BLaER1 (cell line): ENCODE results near the gene ZNRF1.

ENCODE experiments used
- H3K27ac ChIP-seq: shearing (Covaris generic); formaldehyde crosslinking; 2 replicates; pipeline ENCODE4 v1.8.1; 2022
- H3K27me3 ChIP-seq: shearing (Covaris generic); formaldehyde crosslinking; 2 replicates; pipeline ENCODE4 v1.8.1; 2022
- H3K36me3 ChIP-seq: shearing (Covaris generic); formaldehyde crosslinking; 2 replicates; pipeline ENCODE4 v1.8.1; 2022
- H3K4me1 ChIP-seq: shearing (Covaris generic); formaldehyde crosslinking; 2 replicates; pipeline ENCODE4 v1.8.1; 2022
- H3K4me2 ChIP-seq: shearing (Covaris generic); formaldehyde crosslinking; 2 replicates; pipeline ENCODE4 v1.8.1; 2022
- H3K4me3 ChIP-seq: shearing (Covaris generic); formaldehyde crosslinking; 2 replicates; pipeline ENCODE4 v1.8.1; 2022
- H3K9ac ChIP-seq: shearing (Covaris generic); formaldehyde crosslinking; 2 replicates; pipeline ENCODE4 v1.8.1; 2022
- H3K9me3 ChIP-seq: shearing (Covaris generic); formaldehyde crosslinking; 2 replicates; pipeline ENCODE4 v1.8.1; 2022
- H4K20me1 ChIP-seq: shearing (Covaris generic); formaldehyde crosslinking; 2 replicates; pipeline ENCODE4 v1.8.1; 2022
- Cebpa-rat ChIP-seq: shearing (Covaris generic); IDR thresholded peaks from 2 replicates; pipeline ENCODE4 v1.8.1; 2022

ZNRF1 gene

GRCh38 chr16:75035410-75035968, 36.7 kb downstream of the ZNRF1 start:
- Histone ChIP-seq H3K36me3 (peaks cover 89% of the 10 kb centered on the region), H3K4me2 (no peak overlapping the region), H3K4me1 (peaks cover 7% of the 10 kb centered on the region; the same call in 1 of the 2 replicates), H4K20me1 (peaks cover 100% of the 10 kb centered on the region), H3K4me3 (no peak overlapping the region), H3K27me3 (no peaks in the 10 kb centered on the region), H3K27ac (no peak overlapping the region), H3K9me3 (peaks cover 87% of the 10 kb centered on the region), H3K9ac (no peak overlapping the region)
- no peak for TF ChIP-seq Cebpa-rat

DNA sequence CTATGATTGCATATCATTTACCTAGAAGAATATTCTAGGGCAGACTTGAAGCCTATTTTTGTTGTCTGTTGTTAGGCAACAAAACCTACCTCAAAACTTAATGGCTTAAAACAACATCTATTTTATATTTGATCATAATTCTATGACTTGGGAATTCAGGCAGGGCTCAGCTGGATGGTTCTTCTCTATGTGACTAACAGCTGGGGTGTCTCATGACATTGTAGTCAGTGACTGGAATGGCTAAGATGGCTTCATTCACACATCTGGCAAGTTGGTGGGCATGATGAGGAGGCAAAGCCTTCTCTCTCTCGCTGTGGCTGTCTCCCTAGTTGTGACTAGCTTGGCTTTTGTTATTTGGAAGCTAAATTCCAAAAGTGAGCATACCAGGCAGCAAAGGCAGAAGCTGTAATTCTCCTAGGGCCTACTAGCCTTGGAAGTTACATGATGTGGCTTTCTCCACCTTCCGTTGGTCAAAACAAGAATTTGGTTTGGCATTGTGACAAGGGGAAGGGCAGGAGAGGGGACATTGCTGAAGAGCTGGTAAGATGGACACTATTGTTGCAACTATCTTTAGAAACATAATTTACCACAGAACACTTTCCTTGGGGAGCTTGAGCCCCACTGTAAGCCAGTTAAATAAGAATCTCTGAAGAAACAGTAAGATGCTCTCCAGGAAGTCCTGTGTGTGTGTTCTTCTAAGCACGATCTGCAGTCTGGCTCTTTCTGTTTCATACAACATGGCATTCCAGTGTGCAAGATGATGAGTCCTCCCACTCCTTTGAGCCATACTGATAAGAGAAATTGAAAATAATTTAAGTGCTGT, 39.4 kb downstream of the ZNRF1 start:
- Histone ChIP-seq H3K9ac (no peak overlapping the region), H3K4me1 (peaks cover 28% of the 10 kb centered on the region), H3K9me3 (peaks cover 71% of the 10 kb centered on the region), H3K27me3 (no peaks in the 10 kb centered on the region), H3K4me3 (no peak overlapping the region), H4K20me1 (peaks cover 100% of the 10 kb centered on the region), H3K36me3 (peaks cover 77% of the 10 kb centered on the region), H3K27ac (no peak overlapping the region), H3K4me2 (0 out of 2 replicates have a peak overlapping the region, but pooled peaks have one; percentile 6)
- no peak for TF ChIP-seq Cebpa-rat

GRCh38 chr16:75039941-75040340, 41.1 kb downstream of the ZNRF1 start:
- peaks cover 54% of the 10 kb centered on the region for H3K9me3 ChIP-seq
- H3K27ac ChIP-seq, result no peak overlapping the region
- peaks cover 45% of the 10 kb centered on the region for H3K4me1 ChIP-seq
- peaks cover 100% of the 10 kb centered on the region for H4K20me1 ChIP-seq
- H3K4me3 ChIP-seq, result no peak overlapping the region
- peaks cover 60% of the 10 kb centered on the region for H3K36me3 ChIP-seq
- no peak for TF ChIP-seq Cebpa-rat
- H3K27me3 ChIP-seq, result no peaks in the 10 kb centered on the region
- H3K4me2 ChIP-seq, result no peak overlapping the region
- no peak overlapping the region for H3K9ac ChIP-seq

DNA sequence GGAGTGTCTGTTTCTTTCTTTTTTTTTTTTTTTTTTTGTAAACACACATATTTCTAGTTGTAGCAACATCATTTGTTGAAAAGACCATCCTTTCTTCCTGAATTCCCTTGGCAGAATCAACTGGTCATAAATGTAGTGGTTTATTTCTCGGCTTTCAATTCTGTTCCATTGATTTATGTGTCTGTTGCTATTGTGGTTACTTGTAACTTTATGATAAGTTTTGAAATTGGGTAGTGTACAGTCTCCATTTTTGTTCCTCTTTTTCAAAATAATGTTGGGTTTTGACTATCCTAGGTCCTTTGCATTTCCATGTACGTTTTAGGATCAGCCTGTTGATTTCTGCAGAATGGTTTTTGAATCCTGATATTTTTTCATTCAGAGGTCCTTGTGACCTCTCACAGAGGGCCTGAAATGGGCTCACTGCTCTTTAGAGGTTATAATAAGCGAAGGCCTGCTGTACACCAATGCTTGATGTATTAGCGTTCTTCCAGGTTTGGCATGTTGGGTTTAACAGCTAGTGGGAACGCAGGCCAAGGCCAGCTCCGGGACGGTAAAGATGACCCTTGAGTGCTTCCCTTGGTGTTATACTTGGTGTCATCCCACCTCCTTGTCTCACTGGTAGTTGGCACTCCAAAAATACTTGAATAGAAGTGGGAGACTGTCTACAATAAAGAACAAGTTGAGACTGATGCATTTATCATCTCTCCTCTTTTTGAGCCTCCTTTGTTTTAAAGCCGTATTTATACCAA, 43.8 kb downstream of the ZNRF1 start:
- Histone ChIP-seq H3K4me1 (peaks cover 56% of the 10 kb centered on the region), H3K9ac (peak overlapping the region; percentile 46; the same call in 1 of the 2 replicates), H3K27ac (peak overlapping the region; percentile 19), H4K20me1 (peaks cover 100% of the 10 kb centered on the region), H3K9me3 (peaks cover 52% of the 10 kb centered on the region), H3K4me2 (peak overlapping the region; percentile 73), H3K4me3 (no peak overlapping the region), H3K27me3 (no peaks in the 10 kb centered on the region), H3K36me3 (peaks cover 54% of the 10 kb centered on the region)
- no peak for TF ChIP-seq Cebpa-rat

DNA sequence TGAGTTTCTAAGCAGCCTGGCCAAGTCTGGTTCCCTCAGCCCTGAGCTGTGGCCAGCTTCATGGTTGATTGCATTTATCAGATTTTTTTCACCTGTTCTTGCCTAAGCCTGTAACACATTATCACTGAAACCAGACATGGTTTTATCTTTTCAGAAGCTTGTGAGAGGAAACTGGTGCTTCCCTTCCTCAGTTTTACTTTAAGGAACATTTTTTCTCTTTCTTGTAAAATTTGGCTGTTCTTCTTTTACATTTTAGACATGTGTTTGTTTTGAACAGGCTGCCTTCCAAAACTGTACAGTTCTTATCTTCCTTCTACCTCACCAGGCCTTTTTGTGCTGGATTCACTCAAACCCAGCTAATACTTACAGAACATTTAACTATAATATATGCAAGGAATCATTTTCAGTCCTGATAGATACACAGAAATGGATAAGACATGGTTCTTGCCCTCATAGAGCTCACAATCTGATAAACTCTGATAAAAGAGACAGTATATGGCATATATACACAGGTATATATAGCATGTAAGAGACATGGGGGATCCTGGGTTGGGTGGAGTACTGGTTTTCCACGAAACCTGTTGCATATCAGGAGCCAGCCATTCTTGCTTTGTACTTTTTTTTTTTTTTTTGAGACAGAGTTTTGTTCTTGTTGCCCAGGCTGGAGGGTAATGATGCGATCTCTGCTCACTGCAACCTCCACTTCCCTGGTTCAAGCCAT, 44.5 kb downstream of the ZNRF1 start:
- Histone ChIP-seq H3K4me2 (peak overlapping the region; percentile 73), H3K4me3 (no peak overlapping the region), H3K27me3 (no peaks in the 10 kb centered on the region), H3K9me3 (peaks cover 52% of the 10 kb centered on the region), H3K36me3 (peaks cover 54% of the 10 kb centered on the region), H3K9ac (0 out of 2 replicates have a peak overlapping the region, but pooled peaks have one; percentile 46), H4K20me1 (peaks cover 100% of the 10 kb centered on the region), H3K4me1 (peaks cover 53% of the 10 kb centered on the region), H3K27ac (peak overlapping the region; percentile 19)
- no peak for TF ChIP-seq Cebpa-rat

DNA sequence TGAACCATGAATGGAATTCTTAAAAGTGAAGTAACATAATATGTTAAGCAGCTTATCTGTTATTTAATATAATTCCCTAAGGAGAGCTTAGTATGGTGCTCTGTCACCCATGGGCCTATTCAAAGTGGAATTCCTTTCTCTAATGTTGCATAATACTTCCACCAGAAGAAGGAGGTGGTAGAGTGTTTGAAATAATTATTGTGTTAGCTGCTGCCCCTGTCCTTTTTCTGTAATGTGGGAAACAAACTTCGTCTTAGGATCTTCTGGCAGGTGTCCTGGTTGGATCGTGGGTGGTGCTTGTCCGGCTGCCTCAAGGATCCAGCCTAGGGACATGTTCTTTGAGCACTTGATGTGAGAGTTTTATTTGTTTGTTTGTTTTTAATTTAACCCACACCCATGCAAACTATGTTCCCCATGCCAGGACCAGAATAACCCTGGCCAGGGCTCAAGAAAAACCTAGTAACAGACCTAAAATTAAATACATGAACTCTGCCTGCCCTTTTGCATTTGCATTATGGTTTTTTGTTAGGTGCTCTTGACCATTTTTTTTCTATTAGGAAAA, 46.1 kb downstream of the ZNRF1 start:
- H3K4me3 ChIP-seq, result no peak overlapping the region
- peaks cover 100% of the 10 kb centered on the region for H4K20me1 ChIP-seq
- peak overlapping the region; percentile 73 for H3K4me2 ChIP-seq
- H3K4me1 ChIP-seq, result peaks cover 49% of the 10 kb centered on the region
- peaks cover 56% of the 10 kb centered on the region for H3K36me3 ChIP-seq
- no peak overlapping the region for H3K27ac ChIP-seq
- H3K9ac ChIP-seq, result no peak overlapping the region
- no peaks in the 10 kb centered on the region for H3K27me3 ChIP-seq
- TF ChIP-seq Cebpa-rat, result no peak
- H3K9me3 ChIP-seq, result peaks cover 55% of the 10 kb centered on the region

DNA sequence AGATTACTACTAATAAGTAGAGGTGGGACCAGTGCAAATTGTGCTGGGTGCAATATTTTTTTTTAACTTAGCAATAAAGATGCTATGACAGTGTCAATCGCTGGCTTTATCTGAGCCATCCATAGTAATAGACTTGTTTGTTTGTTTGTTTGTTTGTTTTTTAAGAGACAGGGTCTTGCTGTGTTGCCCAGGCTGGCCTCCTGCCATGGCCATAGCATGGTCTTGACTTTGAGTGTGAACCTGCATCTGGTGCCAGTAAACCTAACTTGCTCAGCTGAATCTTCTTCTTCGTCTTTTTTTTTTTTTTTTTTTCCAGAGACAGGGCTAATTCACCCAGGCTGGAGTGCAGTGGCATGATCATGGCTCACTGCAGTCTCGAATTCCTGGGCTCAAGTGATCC, 46.6 kb downstream of the ZNRF1 start:
- no peak overlapping the region for H3K27ac ChIP-seq

GRCh38 chr16:75048054-75048453, 49.2 kb downstream of the ZNRF1 start:
- no peak overlapping the region for H3K27ac ChIP-seq
- peaks cover 51% of the 10 kb centered on the region for H3K4me1 ChIP-seq
- no peaks in the 10 kb centered on the region for H3K27me3 ChIP-seq
- H3K9me3 ChIP-seq, result peaks cover 52% of the 10 kb centered on the region
- H3K9ac ChIP-seq, result no peak overlapping the region
- TF ChIP-seq Cebpa-rat, result no peak
- H3K36me3 ChIP-seq, result peaks cover 48% of the 10 kb centered on the region
- H3K4me3 ChIP-seq, result no peak overlapping the region
- H4K20me1 ChIP-seq, result peaks cover 100% of the 10 kb centered on the region
- H3K4me2 ChIP-seq, result no peak overlapping the region

More for the DNA sequence above, 46.6 kb downstream of the ZNRF1 start:
- Histone ChIP-seq H3K27me3 (no peaks in the 10 kb centered on the region), H3K4me3 (no peak overlapping the region), H4K20me1 (peaks cover 100% of the 10 kb centered on the region), H3K9me3 (peaks cover 56% of the 10 kb centered on the region), H3K36me3 (peaks cover 57% of the 10 kb centered on the region), H3K4me1 (peaks cover 49% of the 10 kb centered on the region), H3K4me2 (peak overlapping the region; percentile 73; the same call in 1 of the 2 replicates), H3K9ac (no peak overlapping the region)
- no peak for TF ChIP-seq Cebpa-rat

DNA sequence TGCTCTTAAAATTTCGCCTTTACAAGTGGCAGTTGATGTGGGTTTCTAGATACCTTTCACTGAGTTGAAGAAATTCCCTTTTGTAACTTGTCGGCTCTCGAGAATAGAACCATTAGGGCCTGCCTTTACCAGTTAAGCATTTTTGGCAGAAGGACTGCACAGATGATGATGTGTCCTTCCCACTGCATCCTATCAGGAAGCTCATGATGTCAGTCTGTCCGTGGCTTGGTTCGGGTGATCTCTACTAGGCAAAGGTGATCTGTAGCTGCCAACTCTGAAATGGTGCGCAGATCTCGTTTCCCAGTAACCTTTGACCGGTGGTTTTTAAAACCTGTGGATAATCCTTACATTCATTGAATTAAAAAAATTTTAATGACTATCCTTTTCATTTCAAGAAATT, 49.7 kb downstream of the ZNRF1 start:
- TF ChIP-seq Cebpa-rat, result no peak

More for the DNA sequence above, 49.7 kb downstream of the ZNRF1 start:
- H3K9me3 ChIP-seq, result peaks cover 52% of the 10 kb centered on the region
- H3K27ac ChIP-seq, result no peak overlapping the region
- peaks cover 100% of the 10 kb centered on the region for H4K20me1 ChIP-seq
- H3K4me1 ChIP-seq, result peaks cover 51% of the 10 kb centered on the region
- H3K9ac ChIP-seq, result no peak overlapping the region
- H3K27me3 ChIP-seq, result no peaks in the 10 kb centered on the region
- H3K36me3 ChIP-seq, result peaks cover 48% of the 10 kb centered on the region
- H3K4me3 ChIP-seq, result no peak overlapping the region
- H3K4me2 ChIP-seq, result no peak overlapping the region
